PC-3 (cell line): ENCODE measurements around the gene SYNGR4. TPM values are rescaled to one million over a fixed set of nuclear protein-coding genes. Genes with fewer than 3 reads are reported as not detected.

Experiments
- ATAC-seq: fragments of 200-7000 bp; cut with Tn5 transposase; 2 replicates; pipeline ENCODE4 v1.9.1; 2020; ENCODE audit warnings: mild to moderate bottlenecking, moderate library complexity
- BruUV-seq: library from RNA; stranded (reverse); fragments of 400-500 nt; replicated peaks from 2 replicates; lab custom pipeline; 2021; lab: Mats Ljungman, UMichigan
- CTCF ChIA-PET: fragments of 300-600 bp; sonication (Branson Sonifier 250); formaldehyde crosslinking; loops from one replicate; lab custom pipeline; 2022; ENCODE audit warnings: antibody characterized with exemption; lab: Charles Lee
- POLR2A ChIA-PET: fragments of 300-600 bp; sonication (Branson Sonifier 250); formaldehyde crosslinking; loops from one replicate; lab custom pipeline; 2022; ENCODE audit warnings: antibody characterized with exemption; ENCODE audit not compliant: unreplicated experiment; lab: Charles Lee
- DNase-seq: peaks from one replicate; pipeline ENCODE4 v3.0.0-alpha.2; 2015
- H2AFZ ChIP-seq: fragments of 300-600 bp; sonication (generic); 2 replicates; pipeline ENCODE4 v1.6.0; 2016; ENCODE audit warnings: antibody characterized with exemption, low read length
- H3F3A ChIP-seq: fragments of 300-600 bp; sonication (generic); one replicate; pipeline ENCODE4 v1.6.0; 2017; ENCODE audit warnings: antibody characterized with exemption, low read length, control low read depth, mild to moderate bottlenecking; ENCODE audit not compliant: unreplicated experiment
- H3K27ac ChIP-seq: fragments of 300-600 bp; sonication (generic); 2 replicates; pipeline ENCODE4 v1.5.1; 2016; ENCODE audit warnings: mild to moderate bottlenecking, low read length
- H3K27me3 ChIP-seq: fragments of 300-600 bp; sonication (generic); 2 replicates; pipeline ENCODE4 v1.6.1; 2016; ENCODE audit warnings: low read length, mixed read lengths
- H3K36me3 ChIP-seq: fragments of 300-600 bp; sonication (generic); 2 replicates; pipeline ENCODE4 v1.6.1; 2016; ENCODE audit warnings: low read depth, mixed run types, low read length, mixed read lengths
- H3K4me1 ChIP-seq: fragments of 300-600 bp; sonication (generic); 2 replicates; pipeline ENCODE4 v1.5.1; 2016; ENCODE audit warnings: low read length; ENCODE audit not compliant: insufficient read depth
- H3K4me2 ChIP-seq: fragments of 300-600 bp; sonication (generic); 2 replicates; pipeline ENCODE4 v1.6.0; 2016; ENCODE audit warnings: low read length
- H3K4me3 ChIP-seq: fragments of 300-600 bp; sonication (generic); 2 replicates; pipeline ENCODE4 v1.5.1; 2016; ENCODE audit warnings: mild to moderate bottlenecking, low read length, mixed read lengths
- H3K79me2 ChIP-seq: fragments of 300-600 bp; sonication (generic); 2 replicates; pipeline ENCODE4 v1.6.1; 2017; ENCODE audit warnings: low read length, mixed read lengths
- H3K9ac ChIP-seq: fragments of 300-600 bp; sonication (generic); 2 replicates; pipeline ENCODE4 v1.6.0; 2016; ENCODE audit warnings: mild to moderate bottlenecking, low read length
- H3K9me2 ChIP-seq: fragments of 300-600 bp; sonication (generic); replicated peaks from 2 replicates; pipeline ENCODE4 v1.6.1; 2016; ENCODE audit warnings: mixed run types, low read length, mixed read lengths
- H3K9me3 ChIP-seq: fragments of 300-600 bp; sonication (generic); 2 replicates; pipeline ENCODE4 v1.6.1; 2016; ENCODE audit warnings: low read length, mixed read lengths
- H4K20me1 ChIP-seq: fragments of 300-600 bp; sonication (generic); 2 replicates; pipeline ENCODE4 v1.6.1; 2016; ENCODE audit warnings: low read length, mixed read lengths
- EZH2 ChIP-seq: fragments of 300-600 bp; sonication (generic); IDR thresholded peaks from one replicate; pipeline ENCODE4 v1.6.1; 2017; ENCODE audit warnings: antibody characterized with exemption, mild to moderate bottlenecking, low read length; ENCODE audit not compliant: unreplicated experiment
- EZH2phosphoT487 ChIP-seq: fragments of 300-600 bp; sonication (generic); IDR thresholded peaks from 2 replicates; pipeline ENCODE4 v1.6.1; 2018; ENCODE audit warnings: mild to moderate bottlenecking, antibody characterized with exemption, low read length, borderline replicate concordance
- intact Hi-C: fragments of 100-400 bp; cut with micrococcal nuclease; formaldehyde crosslinking; loops from 2 replicates; pipeline ENCODE4 v1.9.0; 2023
- total RNA-seq: library from RNA; depleted of rRNA; stranded (reverse); fragments of >200 nt; gene quantifications from 2 replicates; pipeline ENCODE4 v1.2.3, GENCODE V29; 2014
- TF ChIP-seq, protein P1 (sequence below): fragments of 300-600 bp; sonication (generic); conservative IDR thresholded peaks from 2 replicates; pipeline ENCODE4 v1.5.1; 2017; ENCODE audit warnings: antibody characterized with exemption, low read depth, mild to moderate bottlenecking, low read length

The SYNGR4 gene
- total RNA-seq, 1 experiment from 2014 or later = not detected

DNA sequence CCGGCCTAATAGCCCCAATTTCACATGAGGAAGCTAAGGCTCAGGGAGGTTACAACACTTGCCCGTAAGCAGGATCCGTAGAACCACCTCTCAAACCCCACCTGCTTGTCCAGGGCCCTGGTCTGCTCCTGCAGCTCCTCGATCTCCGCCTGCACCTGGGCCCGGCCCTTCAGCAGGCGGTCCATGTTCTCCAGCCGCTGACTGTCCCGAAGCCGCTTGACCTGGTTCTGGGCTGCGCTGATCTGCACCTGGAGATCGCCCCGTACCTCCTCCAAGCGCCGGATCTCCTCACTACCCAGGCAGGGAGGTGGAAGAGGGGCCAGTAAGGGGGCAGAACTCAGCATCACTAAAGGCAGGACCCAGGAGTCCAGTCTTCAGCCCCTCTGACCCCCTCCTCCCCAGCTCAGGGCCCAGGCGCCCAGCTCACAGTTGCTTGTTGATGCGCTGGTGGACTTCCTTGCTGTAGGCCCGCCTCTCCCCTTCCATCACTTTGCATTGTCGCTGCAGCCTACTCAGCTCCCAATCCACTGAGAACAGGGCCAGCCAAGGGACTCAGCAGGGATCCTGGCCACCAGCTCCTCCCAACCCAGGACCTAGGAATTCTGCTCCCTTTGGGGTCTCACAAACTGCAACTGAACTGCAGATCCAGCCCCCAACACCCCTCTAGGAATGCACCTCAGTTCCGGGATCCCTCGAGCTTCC lies 45.7 kb upstream of the SYNGR4 start:
- H3K4me2 ChIP-seq = no peak overlapping the region
- H3K4me3 ChIP-seq = no peak overlapping the region
- H2AFZ ChIP-seq = no peak overlapping the region
- H3K79me2 ChIP-seq = no peaks in the 10 kb centered on the region
- CTCF ChIA-PET = interaction anchor here (1.2 to 1.6 kb wide), 2 partner anchors 14 to 16 kb away, joined by 3 to 4 read pairs; no protein-coding TSS in a partner anchor
- H3K9me3 ChIP-seq = no peaks in the 10 kb centered on the region
- no peaks in the 10 kb centered on the region for H3K9me2 ChIP-seq
- intact Hi-C loops = no loop called here
- no peak overlapping the region for H3K27ac ChIP-seq
- DNase-seq (no peak), ATAC-seq (no peak)
- no peaks in the 10 kb centered on the region for H3K36me3 ChIP-seq
- H3F3A ChIP-seq = no peaks in the 10 kb centered on the region
- TF ChIP-seq EZH2 = no peak
- TF ChIP-seq, protein P1, sequence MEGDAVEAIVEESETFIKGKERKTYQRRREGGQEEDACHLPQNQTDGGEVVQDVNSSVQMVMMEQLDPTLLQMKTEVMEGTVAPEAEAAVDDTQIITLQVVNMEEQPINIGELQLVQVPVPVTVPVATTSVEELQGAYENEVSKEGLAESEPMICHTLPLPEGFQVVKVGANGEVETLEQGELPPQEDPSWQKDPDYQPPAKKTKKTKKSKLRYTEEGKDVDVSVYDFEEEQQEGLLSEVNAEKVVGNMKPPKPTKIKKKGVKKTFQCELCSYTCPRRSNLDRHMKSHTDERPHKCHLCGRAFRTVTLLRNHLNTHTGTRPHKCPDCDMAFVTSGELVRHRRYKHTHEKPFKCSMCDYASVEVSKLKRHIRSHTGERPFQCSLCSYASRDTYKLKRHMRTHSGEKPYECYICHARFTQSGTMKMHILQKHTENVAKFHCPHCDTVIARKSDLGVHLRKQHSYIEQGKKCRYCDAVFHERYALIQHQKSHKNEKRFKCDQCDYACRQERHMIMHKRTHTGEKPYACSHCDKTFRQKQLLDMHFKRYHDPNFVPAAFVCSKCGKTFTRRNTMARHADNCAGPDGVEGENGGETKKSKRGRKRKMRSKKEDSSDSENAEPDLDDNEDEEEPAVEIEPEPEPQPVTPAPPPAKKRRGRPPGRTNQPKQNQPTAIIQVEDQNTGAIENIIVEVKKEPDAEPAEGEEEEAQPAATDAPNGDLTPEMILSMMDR = no peak
- no peak for TF ChIP-seq EZH2phosphoT487
- no peaks in the 10 kb centered on the region for H3K27me3 ChIP-seq
- H3K9ac ChIP-seq = no peak overlapping the region
- POLR2A ChIA-PET = no interaction called here
- H3K4me1 ChIP-seq = peaks cover 34% of the 10 kb centered on the region
- BruUV-seq = no TSS peak
- H4K20me1 ChIP-seq = no peaks in the 10 kb centered on the region

DNA sequence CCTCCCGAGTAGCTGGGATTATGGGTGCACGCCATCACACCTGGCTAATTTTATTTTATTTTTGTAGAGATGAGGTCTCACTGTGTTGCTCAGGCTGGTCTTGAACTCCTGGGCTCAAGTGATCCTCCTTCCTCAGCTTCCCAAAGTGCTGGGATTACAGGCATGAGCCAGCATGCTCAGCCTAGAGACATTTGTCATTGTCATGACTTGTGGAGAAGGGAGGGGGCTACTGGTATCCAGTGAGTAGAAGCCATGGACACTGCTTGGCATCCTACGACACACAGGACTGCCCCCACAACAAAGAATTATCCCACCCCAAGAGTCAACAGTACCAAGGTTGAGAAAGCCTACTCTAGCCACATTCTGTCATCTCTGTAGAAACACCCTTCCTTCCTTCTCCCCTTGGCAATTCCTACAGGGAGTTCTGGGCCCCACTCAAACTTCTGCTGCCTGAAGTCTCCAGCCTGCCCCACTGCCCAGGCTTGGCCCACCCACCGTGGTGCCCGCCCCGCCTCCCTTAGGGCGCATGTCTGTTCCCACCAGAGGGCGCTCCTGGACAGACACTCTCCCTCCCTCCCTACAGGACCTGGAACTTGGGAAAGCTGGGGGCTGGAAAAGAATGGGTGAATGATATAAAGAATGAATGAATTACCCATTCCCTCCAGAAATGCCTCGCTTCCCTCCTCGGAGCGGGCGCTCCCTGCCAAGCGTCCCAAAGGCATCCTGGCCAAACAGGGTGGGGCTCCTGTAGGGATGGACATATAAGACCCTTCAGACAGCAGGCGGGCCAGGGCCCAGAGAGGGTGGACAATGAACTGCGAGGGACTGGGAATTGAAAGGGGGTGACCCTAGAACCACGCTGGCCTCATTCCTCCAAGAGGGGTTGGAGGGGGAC lies 44.3 kb upstream of the SYNGR4 start:
- H2AFZ ChIP-seq = 0 out of 2 replicates have a peak overlapping the region, but pooled peaks have one; percentile 32
- H3K36me3 ChIP-seq = no peaks in the 10 kb centered on the region
- H3K27ac ChIP-seq = no peak overlapping the region
- no peak for TF ChIP-seq EZH2
- TF ChIP-seq, protein P1 = peak; percentile 79
- DNase-seq (peak; percentile 78), ATAC-seq (peak; percentile 36)
- no peak overlapping the region; the same call in 1 of the 2 replicates for H3K4me2 ChIP-seq
- H3K79me2 ChIP-seq = no peaks in the 10 kb centered on the region
- H3K9me2 ChIP-seq = no peaks in the 10 kb centered on the region
- POLR2A ChIA-PET = no interaction called here
- H3K9me3 ChIP-seq = no peaks in the 10 kb centered on the region
- no peaks in the 10 kb centered on the region for H3F3A ChIP-seq
- BruUV-seq = no TSS peak
- H3K4me3 ChIP-seq = no peak overlapping the region
- CTCF ChIA-PET = interaction anchor here (0.5 to 1.1 kb wide), 4 partner anchors 11 to 53 kb away, joined by 3 to 21 read pairs (median 6); no protein-coding TSS in a partner anchor
- no peak overlapping the region for H3K9ac ChIP-seq
- peaks cover 35% of the 10 kb centered on the region for H3K4me1 ChIP-seq
- no peaks in the 10 kb centered on the region for H3K27me3 ChIP-seq
- intact Hi-C loops = loop anchor here (2.0 kb wide), 1 partner anchor 71 kb away; the partner anchor contains the start of gene KDELR1
- H4K20me1 ChIP-seq = no peaks in the 10 kb centered on the region
